IPS DF 6.9 (cell line): Measurements from ENCODE around the gene SLC10A1.
"Not testable (repeated sequence)": the region's sequence is repeated elsewhere in the genome, so short reads cannot be mapped to it uniquely, and the experiment has no call there.

Source experiments
- DNase-seq: peaks from one replicate; pipeline ENCODE4 v3.0.0-alpha.2; 2013; ENCODE audit warnings: low read depth, low spot score
- H3K27ac ChIP-seq: one replicate; pipeline ENCODE4 v1.5.1; 2013; ENCODE audit warnings: low read length, control low read depth
- H3K27me3 ChIP-seq: 2 replicates; pipeline ENCODE4 v1.6.1; 2013; ENCODE audit warnings: mild to moderate bottlenecking, low read length; ENCODE audit not compliant: control insufficient read depth, insufficient read depth
- H3K36me3 ChIP-seq: 2 replicates; pipeline ENCODE4 v1.6.1; 2013; ENCODE audit warnings: low read length; ENCODE audit not compliant: control insufficient read depth, insufficient read depth
- H3K4me1 ChIP-seq: 2 replicates; pipeline ENCODE4 v1.6.1; 2013; ENCODE audit warnings: low read length; ENCODE audit not compliant: control insufficient read depth, insufficient read depth
- H3K4me3 ChIP-seq: 2 replicates; pipeline ENCODE4 v1.5.1; 2013; ENCODE audit warnings: mild to moderate bottlenecking, low read length
- H3K9me3 ChIP-seq: 2 replicates; pipeline ENCODE4 v1.6.1; 2013; ENCODE audit warnings: low read length, inconsistent platforms; ENCODE audit not compliant: control insufficient read depth, insufficient read depth
- WGBS: extraction: QIAGEN DNeasy Blood & Tissue Kit; methylation state at CpG from one replicate; pipeline ENCODE4 v1.1.7; 2013; ENCODE audit warnings: mixed read lengths, missing lambda C conversion rate; ENCODE audit not compliant: insufficient read length, insufficient coverage; 5-methylcytosine and 5-hydroxymethylcytosine counted together

SLC10A1 gene

DNA sequence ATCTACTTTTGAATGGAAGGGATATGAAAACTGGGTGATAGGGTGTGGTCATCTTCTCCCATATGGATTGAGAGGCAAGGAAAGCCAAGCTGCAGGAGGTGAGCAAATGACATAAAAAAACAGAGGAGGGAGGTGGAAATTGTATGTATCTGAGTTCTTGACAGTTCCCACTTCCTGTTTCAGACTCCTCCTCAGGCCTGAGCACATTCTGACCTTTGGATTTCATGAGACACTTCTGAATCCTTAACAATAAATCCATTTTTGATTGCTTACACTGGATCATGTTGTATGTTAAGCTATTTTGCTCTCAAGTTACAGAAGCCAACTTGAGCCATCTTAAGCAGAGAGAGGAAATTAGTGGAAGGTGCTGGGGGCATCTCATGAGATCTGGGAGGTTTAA is 41.7 kb downstream of the SLC10A1 start:
- Histone ChIP-seq H3K9me3 (no peaks in the 10 kb centered on the region), H3K4me1 (no peaks in the 10 kb centered on the region), H3K27me3 (no peaks in the 10 kb centered on the region), H3K27ac (no peak overlapping the region), H3K36me3 (no peaks in the 10 kb centered on the region), H3K4me3 (no peak overlapping the region)
- no peak for DNase-seq

DNA sequence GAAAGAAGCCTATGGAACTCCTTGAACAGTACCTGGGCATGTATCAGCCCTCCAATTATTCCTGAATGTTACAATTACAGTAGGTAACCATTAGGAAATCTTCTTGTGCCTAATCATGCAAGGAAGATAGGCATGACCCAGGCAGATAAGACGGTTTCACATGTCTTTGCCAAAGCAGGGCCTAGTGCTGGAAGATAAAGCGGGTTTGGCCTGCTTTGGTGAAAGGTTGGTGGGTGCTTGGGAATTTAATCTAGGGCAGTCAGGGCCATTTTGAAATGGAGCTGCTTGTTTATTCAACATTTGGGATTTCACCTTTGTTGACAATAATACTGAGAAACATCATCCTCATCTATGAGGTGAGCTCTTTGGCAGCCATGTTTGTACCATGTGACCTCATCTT is 42.6 kb downstream of the SLC10A1 start:
- Histone ChIP-seq H3K36me3 (no peaks in the 10 kb centered on the region), H3K9me3 (no peaks in the 10 kb centered on the region), H3K27ac (no peak overlapping the region), H3K4me3 (no peak overlapping the region), H3K4me1 (no peaks in the 10 kb centered on the region), H3K27me3 (no peaks in the 10 kb centered on the region)
- WGBS, result no CpG with 5 or more reads among the region's 2 CpGs
- DNase-seq, result no peak

DNA sequence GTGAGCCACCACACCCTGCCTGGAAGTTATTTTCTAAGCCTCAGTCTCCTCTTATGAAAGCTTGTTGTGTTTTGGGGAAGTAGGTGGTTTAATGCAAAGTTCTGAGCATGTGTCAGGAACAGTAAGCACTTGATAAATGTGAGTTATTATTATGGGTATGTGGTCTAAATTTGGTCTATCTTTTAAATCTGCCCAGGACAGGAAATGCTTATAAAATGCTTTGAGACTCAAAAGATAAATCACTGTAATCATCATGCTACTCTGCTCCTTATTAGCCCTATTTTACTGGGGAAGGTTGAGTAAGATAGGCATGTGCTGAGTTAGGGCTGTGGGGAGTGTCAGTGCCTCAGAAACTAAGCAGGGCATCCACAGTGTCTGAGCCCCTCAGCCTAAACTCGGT is 43.2 kb downstream of the SLC10A1 start:
- no peaks in the 10 kb centered on the region for H3K9me3 ChIP-seq
- DNase-seq, result no peak
- H3K4me1 ChIP-seq, result no peaks in the 10 kb centered on the region
- no peaks in the 10 kb centered on the region for H3K36me3 ChIP-seq
- WGBS, result no CpG with 5 or more reads among the region's 1 CpG
- H3K4me3 ChIP-seq, result no peak overlapping the region
- H3K27me3 ChIP-seq, result no peaks in the 10 kb centered on the region
- no peak overlapping the region for H3K27ac ChIP-seq

DNA sequence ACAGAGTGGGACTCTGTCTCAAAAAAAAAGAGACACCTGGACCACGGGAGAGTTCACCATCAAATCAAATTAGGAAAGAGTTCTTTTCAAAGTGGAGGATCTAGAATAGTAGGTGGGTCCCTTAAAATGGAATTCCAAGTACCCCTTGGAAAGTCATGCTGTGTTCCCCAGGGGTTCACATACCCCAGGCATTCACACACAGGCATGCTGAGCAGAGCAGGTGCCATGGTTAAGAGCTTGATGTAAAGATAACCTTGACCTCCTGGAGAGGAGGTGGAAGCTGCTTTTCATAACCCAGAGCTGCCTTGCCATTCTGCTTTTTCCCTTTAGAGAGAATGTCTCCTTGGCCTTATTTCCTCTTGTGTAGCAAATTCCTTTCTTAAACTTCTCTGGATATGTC is 44.3 kb downstream of the SLC10A1 start:
- no peaks in the 10 kb centered on the region for H3K4me1 ChIP-seq
- no peaks in the 10 kb centered on the region for H3K36me3 ChIP-seq
- WGBS, result no CpG with 5 or more reads among the region's 1 CpG
- H3K27me3 ChIP-seq, result no peaks in the 10 kb centered on the region
- no peak overlapping the region for H3K4me3 ChIP-seq
- H3K27ac ChIP-seq, result no peak overlapping the region
- no peak for DNase-seq
- no peaks in the 10 kb centered on the region for H3K9me3 ChIP-seq

DNA sequence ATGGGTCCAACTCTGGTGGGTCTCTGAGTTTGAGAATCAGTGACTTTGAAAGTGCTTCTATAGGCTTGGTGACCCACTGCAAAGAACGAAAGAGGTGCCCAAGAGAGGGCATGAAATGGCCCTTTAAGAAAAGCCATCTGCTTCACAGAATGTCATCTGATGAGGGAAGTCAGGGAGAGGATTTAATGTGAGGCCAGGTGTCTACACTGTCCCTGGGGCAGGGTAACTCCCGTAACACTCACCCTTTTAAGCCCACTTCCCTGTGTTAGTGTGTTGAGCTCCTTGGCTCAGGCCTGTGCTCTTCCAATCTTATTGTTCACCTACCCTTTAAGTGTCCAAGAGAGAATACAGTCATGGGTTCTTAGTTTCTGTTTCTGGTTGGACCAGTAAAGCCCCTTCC is 46.5 kb downstream of the SLC10A1 start:
- no peak overlapping the region for H3K4me3 ChIP-seq
- H3K27me3 ChIP-seq, result no peaks in the 10 kb centered on the region
- no peaks in the 10 kb centered on the region for H3K36me3 ChIP-seq
- no peaks in the 10 kb centered on the region for H3K9me3 ChIP-seq
- no peak for DNase-seq
- H3K27ac ChIP-seq, result no peak overlapping the region
- H3K4me1 ChIP-seq, result no peaks in the 10 kb centered on the region
- no CpG with 5 or more reads among the region's 2 CpGs for WGBS

DNA sequence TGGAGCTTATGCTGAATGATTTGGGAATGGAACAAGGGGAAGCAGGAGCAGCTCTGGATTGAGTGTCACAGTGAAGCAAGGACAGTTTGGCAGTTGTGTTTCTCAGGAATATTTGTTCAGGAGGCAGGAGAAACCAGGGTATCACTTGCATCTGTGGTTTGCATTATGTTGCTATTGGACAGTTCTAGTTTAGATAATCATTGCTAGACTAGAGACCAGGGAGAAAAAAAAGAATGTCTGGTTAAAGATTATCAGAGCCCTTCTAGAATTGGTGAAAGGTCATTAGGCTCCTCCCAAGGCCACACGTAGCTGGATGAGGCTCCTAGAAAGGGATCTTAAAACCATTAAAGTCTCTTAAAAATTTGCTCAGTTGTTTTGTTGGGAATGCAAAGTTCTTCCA is 47.1 kb downstream of the SLC10A1 start:
- no peak for DNase-seq
- Histone ChIP-seq H3K4me1 (no peaks in the 10 kb centered on the region), H3K4me3 (no peak overlapping the region), H3K36me3 (no peaks in the 10 kb centered on the region), H3K9me3 (no peaks in the 10 kb centered on the region), H3K27me3 (no peaks in the 10 kb centered on the region), H3K27ac (no peak overlapping the region)
- no CpG with 5 or more reads among the region's 1 CpG for WGBS

DNA sequence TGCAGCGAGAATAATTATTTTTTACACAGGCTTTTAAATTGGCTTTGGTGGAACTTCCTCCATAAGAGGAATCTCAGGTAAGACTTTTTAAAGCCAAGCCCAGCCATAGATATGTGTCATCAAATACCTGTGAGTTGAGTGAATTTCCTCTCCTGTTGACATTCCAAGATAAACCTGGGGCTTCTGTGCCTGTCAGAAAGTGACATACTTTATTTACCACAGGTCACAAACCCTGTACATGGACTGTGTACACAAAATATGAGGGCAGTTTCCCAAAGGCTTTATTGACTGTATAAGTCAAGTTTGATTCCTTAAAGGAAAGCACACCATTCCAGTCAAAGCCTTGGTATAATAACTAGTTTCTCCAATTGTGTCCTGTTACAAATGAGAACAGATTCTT is 56.0 kb downstream of the SLC10A1 start:
- no CpG with 5 or more reads among the region's 1 CpG for WGBS
- no peaks in the 10 kb centered on the region for H3K27me3 ChIP-seq
- H3K4me3 ChIP-seq, result no peak overlapping the region
- no peak for DNase-seq
- no peaks in the 10 kb centered on the region for H3K9me3 ChIP-seq
- H3K36me3 ChIP-seq, result no peaks in the 10 kb centered on the region
- no peak overlapping the region for H3K27ac ChIP-seq
- H3K4me1 ChIP-seq, result no peaks in the 10 kb centered on the region

DNA sequence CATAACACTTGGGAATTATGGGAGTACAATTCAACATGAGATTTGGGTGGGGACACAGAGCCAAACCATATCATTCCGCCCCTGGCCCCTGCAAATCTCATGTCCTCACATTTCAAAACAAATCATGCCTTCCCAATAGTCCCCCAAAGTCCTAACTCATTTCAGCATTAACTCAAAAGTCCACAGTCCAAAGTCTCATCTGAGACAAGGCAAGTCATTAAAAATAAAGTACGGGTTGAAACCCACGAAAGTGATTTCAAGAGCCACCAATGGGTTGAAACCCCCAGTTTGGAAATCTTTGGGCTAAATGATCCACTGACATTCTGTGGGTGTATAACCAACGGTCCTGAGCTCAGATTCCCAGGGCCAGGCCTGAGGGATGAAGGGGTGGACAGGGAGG is 60.6 kb downstream of the SLC10A1 start:
- not testable (repeated sequence) for H3K27me3 ChIP-seq, DNase-seq, H3K9me3 ChIP-seq, H3K4me1 ChIP-seq, H3K36me3 ChIP-seq, H3K27ac ChIP-seq, H3K4me3 ChIP-seq
- no CpG with 5 or more reads among the region's 4 CpGs for WGBS

DNA sequence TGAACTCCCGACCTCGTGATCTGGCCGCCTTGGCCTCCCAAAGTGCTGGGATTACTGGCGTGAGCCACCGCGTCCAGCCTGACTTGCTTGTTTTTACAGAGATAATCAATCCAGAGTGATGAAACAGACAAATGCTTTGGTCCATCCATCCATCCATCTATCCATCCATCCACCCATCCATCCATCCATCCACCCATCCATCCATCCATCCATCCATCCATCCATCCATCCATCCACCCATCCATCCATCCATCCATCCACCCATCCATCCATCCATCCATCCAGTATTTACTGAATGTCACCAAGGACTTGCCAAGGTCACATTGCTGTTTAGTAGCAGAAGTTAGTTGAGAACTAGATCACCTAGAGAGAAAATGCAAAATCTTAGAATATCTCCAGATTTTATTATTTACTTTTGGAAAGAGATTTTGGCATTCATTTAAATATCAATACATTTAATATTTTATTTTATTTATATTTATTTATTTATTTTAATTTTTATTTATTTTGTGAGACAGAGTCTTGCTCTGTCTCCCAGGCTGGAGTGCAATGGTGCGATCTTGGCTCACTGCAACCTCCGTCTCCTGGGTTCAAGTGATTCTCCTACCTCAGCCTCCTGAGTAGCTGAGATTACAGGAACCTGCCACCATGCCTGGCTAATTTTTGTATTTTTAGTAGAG is 65.0 kb downstream of the SLC10A1 start:
- H3K27me3 ChIP-seq, H3K4me1 ChIP-seq, DNase-seq, H3K9me3 ChIP-seq, H3K36me3 ChIP-seq, H3K4me3 ChIP-seq, H3K27ac ChIP-seq: not testable (repeated sequence)
- WGBS, result no CpG with 5 or more reads among the region's 8 CpGs

DNA sequence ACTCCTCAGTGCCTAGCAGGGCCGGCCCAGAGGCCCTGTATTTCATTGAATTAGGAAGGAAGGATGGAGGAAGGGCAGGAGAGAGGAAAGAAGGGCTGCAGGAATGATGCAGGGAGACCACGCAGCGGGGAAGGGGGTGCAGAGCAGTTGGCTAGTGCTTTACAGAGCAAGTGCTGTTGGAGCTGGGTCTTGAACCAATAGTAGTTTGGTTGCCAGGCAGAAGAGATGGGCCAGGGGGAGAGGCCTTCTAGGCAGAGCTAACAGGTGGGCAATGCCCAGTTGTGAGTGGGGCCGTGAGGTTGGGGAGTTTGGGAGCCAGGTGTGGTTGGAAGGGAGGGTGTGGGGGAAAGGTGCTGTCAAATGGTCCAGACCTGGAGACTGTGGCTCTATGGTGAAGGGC is 69.2 kb downstream of the SLC10A1 start:
- Histone ChIP-seq H3K27me3 (no peaks in the 10 kb centered on the region), H3K4me3 (no peak overlapping the region), H3K27ac (no peak overlapping the region), H3K9me3 (no peaks in the 10 kb centered on the region), H3K4me1 (0 out of 2 replicates have a peak, but pooled peaks cover 1% of the 10 kb centered on the region), H3K36me3 (no peaks in the 10 kb centered on the region)
- WGBS, result no CpG with 5 or more reads among the region's 4 CpGs
- no peak for DNase-seq

DNA sequence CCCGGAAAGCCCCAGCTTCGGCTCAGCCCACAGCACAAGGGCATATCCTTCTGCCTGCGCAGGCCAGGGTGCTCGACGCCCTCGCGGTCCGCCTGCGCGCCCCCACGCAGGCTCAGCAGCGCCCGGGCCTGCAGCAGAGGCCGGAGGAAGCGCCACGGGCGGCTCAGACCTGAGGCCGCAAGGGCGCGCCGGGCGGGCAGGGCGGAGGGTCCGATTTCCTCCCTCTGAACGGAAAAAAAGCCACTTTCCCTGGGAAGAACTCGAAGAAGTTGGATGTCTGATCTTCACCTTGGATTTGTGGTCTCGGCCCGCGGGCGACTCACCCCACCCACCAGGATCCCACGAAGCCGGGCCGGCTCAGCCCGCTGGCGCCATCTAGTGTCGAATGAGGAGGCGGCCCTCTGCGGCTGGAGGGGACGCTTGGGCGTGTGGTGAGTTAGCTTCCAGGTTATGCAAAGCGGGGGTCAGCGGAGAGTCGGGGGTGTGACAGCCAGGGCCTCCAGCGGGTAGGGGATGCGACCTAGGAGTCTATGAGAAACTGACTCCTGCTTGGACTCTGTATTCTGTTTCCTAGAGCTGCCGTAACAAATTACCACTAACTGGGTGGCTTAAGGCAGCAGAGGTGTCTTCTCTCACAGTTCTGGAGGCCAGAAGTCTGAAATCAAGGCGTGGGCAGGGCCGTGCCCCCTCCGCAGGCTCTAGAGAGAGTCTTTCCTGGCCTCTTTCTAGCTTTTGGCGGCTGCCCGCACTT is 70.1 kb downstream of the SLC10A1 start:
- peak overlapping the region; percentile 37; the same call in 1 of the 2 replicates for H3K4me3 ChIP-seq
- no CpG with 5 or more reads among the region's 51 CpGs for WGBS
- no peak overlapping the region for H3K27ac ChIP-seq
- no peaks in the 10 kb centered on the region for H3K9me3 ChIP-seq
- H3K36me3 ChIP-seq, result no peaks in the 10 kb centered on the region
- 0 out of 2 replicates have a peak, but pooled peaks cover 1% of the 10 kb centered on the region for H3K4me1 ChIP-seq
- no peak for DNase-seq
- H3K27me3 ChIP-seq, result no peaks in the 10 kb centered on the region
